IPS-18a (cell line): ENCODE data around the gene RBM45.

Source experiments
- H3K27ac ChIP-seq: one replicate; pipeline ENCODE4 v1.5.1; 2013; ENCODE audit warnings: low read length
- H3K27me3 ChIP-seq: one replicate; pipeline ENCODE4 v1.6.1; 2013; ENCODE audit warnings: mild to moderate bottlenecking, low read length; ENCODE audit not compliant: control insufficient read depth, insufficient read depth
- H3K36me3 ChIP-seq: one replicate; pipeline ENCODE4 v1.6.1; 2013; ENCODE audit warnings: low read depth, low read length; ENCODE audit not compliant: control insufficient read depth
- H3K4me1 ChIP-seq: one replicate; pipeline ENCODE4 v1.6.1; 2013; ENCODE audit warnings: low read depth, low read length; ENCODE audit not compliant: control insufficient read depth
- H3K4me3 ChIP-seq: one replicate; pipeline ENCODE4 v1.5.1; 2013; ENCODE audit warnings: low read length
- H3K9ac ChIP-seq: one replicate; pipeline ENCODE4 v1.6.1; 2013; ENCODE audit warnings: mild to moderate bottlenecking, low read length, moderate library complexity
- H3K9me3 ChIP-seq: one replicate; pipeline ENCODE4 v1.6.1; 2013; ENCODE audit warnings: low read depth, low read length; ENCODE audit not compliant: control insufficient read depth

The RBM45 gene

GRCh38 chr2:178110681-178111080, 1.6 kb upstream of the RBM45 start:
- no peak overlapping the region for H3K9ac ChIP-seq
- no peak overlapping the region for H3K27ac ChIP-seq
- no peaks in the 10 kb centered on the region for H3K36me3 ChIP-seq
- H3K4me3 ChIP-seq = no peak overlapping the region
- H3K9me3 ChIP-seq = no peaks in the 10 kb centered on the region
- H3K27me3 ChIP-seq = no peaks in the 10 kb centered on the region
- no peaks in the 10 kb centered on the region for H3K4me1 ChIP-seq

DNA sequence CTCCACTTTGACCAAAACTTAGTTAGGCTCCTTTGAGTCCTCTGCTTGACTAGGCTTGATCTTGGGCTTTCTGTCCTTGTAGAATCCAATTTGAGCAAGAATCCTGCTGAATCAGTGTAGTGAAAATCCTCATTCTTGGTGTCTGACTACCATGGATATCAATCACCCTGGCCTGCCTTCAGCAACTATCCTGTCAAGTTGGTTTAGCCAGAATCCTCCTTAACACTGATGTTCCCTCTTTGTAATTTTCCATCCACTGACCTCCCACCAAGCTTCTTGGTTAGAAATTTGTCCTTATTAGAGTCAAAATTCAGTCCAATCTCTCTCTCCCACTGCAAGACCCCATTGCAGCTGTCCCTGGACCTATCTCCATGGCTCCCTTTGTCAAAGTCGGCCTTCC, 494 bp upstream of the RBM45 start:
- no peaks in the 10 kb centered on the region for H3K27me3 ChIP-seq
- no peaks in the 10 kb centered on the region for H3K9me3 ChIP-seq
- no peaks in the 10 kb centered on the region for H3K4me1 ChIP-seq
- no peaks in the 10 kb centered on the region for H3K36me3 ChIP-seq
- no peak overlapping the region for H3K27ac ChIP-seq
- no peak overlapping the region for H3K9ac ChIP-seq
- H3K4me3 ChIP-seq = no peak overlapping the region

GRCh38 chr2:178114462-178114861, 2.2 kb downstream of the RBM45 start:
- Histone ChIP-seq H3K27ac (no peak overlapping the region), H3K9ac (no peak overlapping the region)

GRCh38 chr2:178115271-178115670, 3.0 kb downstream of the RBM45 start:
- Histone ChIP-seq H3K4me1 (no peaks in the 10 kb centered on the region), H3K27me3 (no peaks in the 10 kb centered on the region), H3K36me3 (peaks cover 3% of the 10 kb centered on the region), H3K9me3 (no peaks in the 10 kb centered on the region), H3K4me3 (no peak overlapping the region), H3K9ac (no peak overlapping the region), H3K27ac (no peak overlapping the region)

More at GRCh38 chr2:178114462-178114861, 2.2 kb downstream of the RBM45 start:
- no peaks in the 10 kb centered on the region for H3K27me3 ChIP-seq
- peaks cover 3% of the 10 kb centered on the region for H3K36me3 ChIP-seq
- H3K4me3 ChIP-seq = no peak overlapping the region
- H3K4me1 ChIP-seq = no peaks in the 10 kb centered on the region
- no peaks in the 10 kb centered on the region for H3K9me3 ChIP-seq

- H3K9me3 ChIP-seq = no peaks in the 10 kb centered on the region
- no peak overlapping the region for H3K9ac ChIP-seq
- H3K36me3 ChIP-seq = peaks cover 7% of the 10 kb centered on the region
- no peak overlapping the region for H3K4me3 ChIP-seq
- H3K4me1 ChIP-seq = no peaks in the 10 kb centered on the region
- no peaks in the 10 kb centered on the region for H3K27me3 ChIP-seq
- no peak overlapping the region for H3K27ac ChIP-seq
These were observed 5.5 kb downstream of the RBM45 start for GRCh38 chr2:178117725-178118124.

DNA sequence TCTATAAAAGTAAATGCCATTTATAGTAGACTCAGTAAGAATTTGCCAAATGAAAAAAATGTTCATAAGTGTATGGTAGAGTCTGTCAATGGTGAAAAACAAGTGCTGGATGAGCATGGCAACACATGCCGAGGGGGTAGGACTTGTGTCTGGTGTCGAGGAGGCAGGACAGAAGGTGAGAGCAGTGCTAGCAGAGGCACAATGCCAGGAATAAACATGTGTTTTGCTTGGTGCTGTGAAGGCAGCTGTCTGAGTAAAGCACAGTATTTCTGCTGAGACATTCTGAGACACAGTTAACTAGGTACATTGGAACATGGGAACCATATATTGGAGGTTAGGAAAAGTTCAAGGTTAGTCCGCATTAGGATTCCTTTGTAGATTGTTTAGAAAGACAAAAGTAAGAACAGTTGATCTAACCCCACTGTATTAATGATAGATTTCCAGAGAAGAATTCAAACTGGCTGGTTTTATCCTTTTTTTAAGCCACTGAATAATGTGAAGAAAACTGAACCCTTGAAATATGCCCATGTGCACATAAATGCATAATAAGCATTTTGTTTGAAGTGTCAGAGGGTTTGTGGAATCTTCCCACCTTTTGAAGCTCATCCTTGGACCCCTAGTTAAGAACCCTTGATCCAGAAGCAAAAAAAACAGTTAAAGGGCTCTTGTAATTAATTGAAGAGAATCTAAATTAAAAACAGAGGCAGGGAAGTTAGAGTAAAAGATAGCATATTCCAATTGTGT, 7.1 kb downstream of the RBM45 start:
- Histone ChIP-seq H3K36me3 (peaks cover 16% of the 10 kb centered on the region), H3K9ac (no peak overlapping the region)

DNA sequence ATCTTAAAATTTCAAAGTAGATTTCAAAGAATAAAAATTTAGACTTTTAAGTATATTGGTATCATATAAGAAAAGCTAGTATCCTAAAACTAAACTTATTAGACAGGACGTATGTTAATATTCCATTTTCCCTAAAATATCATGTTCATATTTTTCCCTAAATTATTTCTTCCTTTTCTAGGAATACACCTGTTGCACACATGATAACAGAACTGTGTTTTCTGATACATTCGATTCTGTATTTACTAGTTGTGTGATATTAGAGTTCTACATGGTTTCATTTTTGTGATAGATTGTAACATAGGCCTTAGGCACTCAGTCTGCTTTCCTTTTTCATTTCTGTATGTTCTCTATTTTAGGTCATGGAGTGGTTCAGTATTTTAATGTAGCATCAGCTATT, 10.9 kb downstream of the RBM45 start:
- no peak overlapping the region for H3K27ac ChIP-seq
- peaks cover 15% of the 10 kb centered on the region for H3K36me3 ChIP-seq
- H3K27me3 ChIP-seq = no peaks in the 10 kb centered on the region
- no peaks in the 10 kb centered on the region for H3K9me3 ChIP-seq
- H3K4me3 ChIP-seq = no peak overlapping the region
- peaks cover 6% of the 10 kb centered on the region for H3K4me1 ChIP-seq
- no peak overlapping the region for H3K9ac ChIP-seq

More for the DNA sequence above, 7.1 kb downstream of the RBM45 start:
- Histone ChIP-seq H3K27me3 (no peaks in the 10 kb centered on the region), H3K9me3 (no peaks in the 10 kb centered on the region), H3K27ac (no peak overlapping the region), H3K4me1 (no peaks in the 10 kb centered on the region), H3K4me3 (no peak overlapping the region)

GRCh38 chr2:178125125-178125524, 12.9 kb downstream of the RBM45 start:
- H3K4me1 ChIP-seq = peaks cover 6% of the 10 kb centered on the region
- no peaks in the 10 kb centered on the region for H3K9me3 ChIP-seq
- peaks cover 15% of the 10 kb centered on the region for H3K36me3 ChIP-seq
- no peak overlapping the region for H3K9ac ChIP-seq
- no peaks in the 10 kb centered on the region for H3K27me3 ChIP-seq
- no peak overlapping the region for H3K27ac ChIP-seq
- no peak overlapping the region for H3K4me3 ChIP-seq

GRCh38 chr2:178125862-178126261, 13.6 kb downstream of the RBM45 start:
- Histone ChIP-seq H3K9me3 (no peaks in the 10 kb centered on the region), H3K36me3 (peaks cover 15% of the 10 kb centered on the region), H3K27me3 (no peaks in the 10 kb centered on the region), H3K9ac (no peak overlapping the region), H3K4me3 (no peak overlapping the region), H3K4me1 (peaks cover 6% of the 10 kb centered on the region), H3K27ac (no peak overlapping the region)

DNA sequence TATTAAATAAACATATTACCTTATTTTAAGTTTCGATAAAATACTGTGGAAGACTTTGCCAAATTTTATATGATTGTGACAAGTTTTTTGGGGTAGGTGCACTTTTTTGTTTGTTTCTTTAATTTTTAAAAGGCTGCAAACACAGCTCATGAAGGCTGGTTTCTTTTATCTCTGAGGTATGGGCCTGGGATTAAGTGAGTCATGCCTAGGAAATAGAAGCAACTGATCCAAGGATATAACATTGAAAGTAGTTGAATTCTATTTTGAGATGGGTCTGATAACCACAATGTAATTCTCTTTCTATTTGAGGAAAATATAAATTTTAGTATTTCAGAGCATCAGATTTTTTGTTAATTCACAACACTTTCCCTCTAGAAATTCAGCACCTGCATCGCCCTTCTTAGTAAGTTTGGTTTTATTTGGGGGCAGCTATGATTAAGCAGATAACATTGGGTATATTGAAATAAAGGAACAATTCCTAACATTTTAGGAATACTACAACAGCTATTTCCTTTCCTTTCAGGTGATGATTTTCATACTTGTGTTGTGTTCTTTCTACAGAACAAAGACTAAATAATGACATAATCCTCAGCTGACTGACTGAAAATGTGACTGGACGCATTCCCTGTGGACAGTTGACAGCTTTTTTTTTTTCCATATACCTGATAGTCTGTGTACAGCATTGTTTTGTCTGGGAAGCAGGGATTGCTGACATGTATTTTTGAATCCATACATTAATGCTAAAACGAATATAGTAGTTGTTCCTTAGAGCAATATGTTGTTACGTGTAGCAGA, 16.8 kb downstream of the RBM45 start:
- peaks cover 6% of the 10 kb centered on the region for H3K4me1 ChIP-seq
- no peak overlapping the region for H3K4me3 ChIP-seq
- no peak overlapping the region for H3K27ac ChIP-seq
- H3K27me3 ChIP-seq = no peaks in the 10 kb centered on the region
- H3K36me3 ChIP-seq = peaks cover 2% of the 10 kb centered on the region
- H3K9me3 ChIP-seq = no peaks in the 10 kb centered on the region
- H3K9ac ChIP-seq = no peak overlapping the region

DNA sequence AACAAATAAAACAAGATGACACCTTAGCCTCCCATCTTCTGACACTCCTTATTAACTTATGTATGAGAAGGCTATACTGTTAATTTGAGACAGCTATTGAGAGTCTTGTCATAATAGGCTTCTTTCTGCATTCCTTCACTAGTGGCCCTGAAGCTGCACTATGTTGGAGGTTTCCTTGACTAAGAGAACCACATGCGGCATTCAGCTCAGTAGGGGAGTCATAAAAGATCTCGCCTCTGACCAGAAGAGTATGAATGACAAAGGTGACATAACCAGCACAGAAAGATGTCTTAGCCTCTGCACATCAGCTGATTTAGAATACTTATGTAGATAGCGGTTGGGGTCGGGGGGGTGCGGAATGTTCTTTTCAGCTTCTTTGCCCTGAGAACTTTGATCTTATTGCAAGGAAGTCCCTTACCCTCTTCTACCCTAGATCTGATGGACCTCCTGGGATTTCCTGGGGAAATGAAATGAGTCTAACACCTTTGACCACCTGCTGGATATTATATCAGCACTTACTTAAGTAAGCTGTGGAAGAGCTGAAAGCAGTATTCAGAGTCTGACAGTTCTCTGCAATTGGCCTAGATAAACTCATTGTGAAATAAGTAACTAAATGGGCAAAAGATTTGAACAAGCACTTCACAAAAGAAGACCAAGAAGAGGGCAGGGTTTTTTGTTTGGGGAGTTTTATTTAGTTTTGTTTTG, 24.2 kb downstream of the RBM45 start:
- Histone ChIP-seq H3K4me1 (no peaks in the 10 kb centered on the region), H3K36me3 (no peaks in the 10 kb centered on the region), H3K9me3 (no peaks in the 10 kb centered on the region), H3K27ac (no peak overlapping the region), H3K27me3 (no peaks in the 10 kb centered on the region), H3K9ac (no peak overlapping the region), H3K4me3 (no peak overlapping the region)
